Measurements from ENCODE around the gene QRICH2. TPM values are rescaled to one million over a fixed set of nuclear protein-coding genes. Genes with fewer than 3 reads are reported as not detected.

The QRICH2 gene
- total and polyA plus RNA-seq, 9 of the 15 experiments (the other 6 are each of a cell fraction or from before 2014, with no cell fraction given): 0.03 to 1.6 (median 0.81) TPM

- DNase-seq (ENCODE audit: extremely low read depth in 1 of 4, low spot score in 3 of 4): no peak
- H3K9ac ChIP-seq (ENCODE audit: insufficient read depth in 1 of 2, low read depth in 2 of 2, low read length in 2 of 2): no peak overlapping the region
- no peaks in the 10 kb centered on the region for H3K79me2 ChIP-seq (ENCODE audit: control insufficient read depth, insufficient read depth, low read length)
- H3K4me1 ChIP-seq (replicated peaks in 1 of 2; ENCODE audit: control insufficient read depth in 2 of 2, insufficient read depth in 2 of 2, low read length in 2 of 2): no peaks in the 10 kb centered on the region; a peak in 2 of 5 replicates
- H3K27me3 ChIP-seq (ENCODE audit: control insufficient read depth in 2 of 2, insufficient read depth in 2 of 2, low read length in 2 of 2): no peaks in the 10 kb centered on the region
- in situ Hi-C loops (cut with MboI) (no loop called here), intact Hi-C loops (cut with micrococcal nuclease) (no loop called here)
- ATAC-seq: no peak
- TF ChIP-seq NCOR1 (IDR thresholded peaks at IDR 0.05) (no peak), TAF7 (tag; IDR thresholded peaks at IDR 0.05) (no peak), RNF2 (IDR thresholded peaks at IDR 0.05) (no peak), DNMT1 (IDR thresholded peaks at IDR 0.05) (no peak)
- TF ChIP-seq, protein P1, sequence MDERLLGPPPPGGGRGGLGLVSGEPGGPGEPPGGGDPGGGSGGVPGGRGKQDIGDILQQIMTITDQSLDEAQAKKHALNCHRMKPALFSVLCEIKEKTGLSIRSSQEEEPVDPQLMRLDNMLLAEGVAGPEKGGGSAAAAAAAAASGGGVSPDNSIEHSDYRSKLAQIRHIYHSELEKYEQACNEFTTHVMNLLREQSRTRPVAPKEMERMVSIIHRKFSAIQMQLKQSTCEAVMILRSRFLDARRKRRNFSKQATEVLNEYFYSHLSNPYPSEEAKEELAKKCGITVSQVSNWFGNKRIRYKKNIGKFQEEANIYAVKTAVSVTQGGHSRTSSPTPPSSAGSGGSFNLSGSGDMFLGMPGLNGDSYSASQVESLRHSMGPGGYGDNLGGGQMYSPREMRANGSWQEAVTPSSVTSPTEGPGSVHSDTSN (CRISPR knock-in tag; IDR thresholded peaks at IDR 0.05; ENCODE audit: low read depth): no peak
- TF ChIP-seq, protein P1 (tag; conservative IDR thresholded peaks at IDR 0.05; ENCODE audit: low read depth): no peak
- no peak overlapping the region for H2AFZ ChIP-seq (ENCODE audit: low read depth, low read length)
- H3K36me3 ChIP-seq (ENCODE audit: control insufficient read depth, insufficient read depth, low read length): peaks cover 56% of the 10 kb centered on the region
- POLR2A ChIA-PET: interaction anchor here (1.1 to 1.9 kb wide), 4 partner anchors 15 to 23 kb away, joined by 3 to 10 read pairs (median 7); partner anchors contain the start of gene PRPSAP1
- no peak overlapping the region for H3K4me2 ChIP-seq (ENCODE audit: insufficient read depth, low read length)
- CTCF ChIA-PET (ENCODE audit: low intra/inter-chr PET ratio): no interaction called here
- H3K4me3 ChIP-seq: no peak overlapping the region
- no peak overlapping the region for H3K27ac ChIP-seq (ENCODE audit: extremely low read depth, low read depth, low read length)
- no peaks in the 10 kb centered on the region for H3K9me3 ChIP-seq (replicated peaks; ENCODE audit: control insufficient read depth, insufficient read depth, low read depth, low read length)
- BruUV-seq (replicated peaks): no TSS peak
- FAIRE-seq: no peak
- H3K9me1 ChIP-seq (ENCODE audit: control insufficient read depth, insufficient read depth, low read length): no peaks in the 10 kb centered on the region
- 93% methylated on average over 2 of the region's 2 CpGs for WGBS (ENCODE audit: insufficient coverage, low coverage, missing lambda C conversion rate)
- no peaks in the 10 kb centered on the region for H4K20me1 ChIP-seq (replicated peaks; ENCODE audit: control insufficient read depth, insufficient read depth, low read length)
Observed at GRCh38 chr17:76331083-76331482, 23.0 kb upstream of the QRICH2 start.

All from K562 (cell line).